NCI-H526 treated with DMSO at 0.1 percent for 48 hours (cell line): ENCODE data around the gene MARK3.

ENCODE experiments used
- DNase-seq: peaks from one replicate; lab custom pipeline; 2025; lab: John Stamatoyannopoulos, UW

MARK3 gene

DNA sequence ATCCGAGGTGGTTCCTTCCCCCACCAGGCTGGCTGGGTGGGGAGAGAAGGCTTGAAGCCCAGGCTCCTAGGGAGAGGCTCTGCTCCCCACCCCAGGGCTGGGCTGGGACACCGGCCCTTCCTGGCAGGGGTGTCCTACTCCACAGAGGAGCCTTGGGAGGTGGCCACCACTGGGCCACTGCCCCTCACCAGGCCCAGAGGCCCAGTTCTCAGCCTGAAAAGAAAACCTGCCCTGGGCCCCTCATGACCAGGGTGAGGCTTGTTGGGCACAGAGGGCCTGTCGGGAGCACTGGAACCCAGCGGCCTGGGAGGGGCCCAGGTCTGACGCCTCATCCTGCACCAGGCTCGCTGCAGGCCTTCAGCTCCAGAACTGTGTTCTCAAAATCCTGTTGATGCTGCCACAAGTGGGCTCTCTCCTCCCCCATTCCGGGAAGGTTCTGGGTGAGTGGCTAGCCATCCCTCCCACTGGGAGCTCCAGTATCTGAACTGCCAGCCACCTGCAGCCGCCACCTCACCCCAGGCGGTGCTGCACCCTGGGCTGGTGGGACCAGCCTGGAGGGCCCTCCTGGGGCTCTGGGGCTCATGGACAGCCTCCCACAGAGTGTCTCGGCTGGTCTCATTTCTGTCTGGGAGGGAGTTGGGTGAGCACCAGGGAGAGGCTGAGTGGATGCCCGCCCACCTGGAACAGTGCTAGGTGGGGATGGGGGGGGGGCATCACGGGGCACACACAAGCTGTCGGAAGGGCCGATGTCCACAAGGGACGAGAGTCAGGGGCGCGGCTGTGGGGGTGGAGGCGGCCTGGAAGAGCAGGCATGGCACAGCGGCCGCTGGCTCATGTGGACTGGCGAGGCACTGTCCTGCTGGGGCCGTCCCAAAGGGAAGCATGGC, 165.5 kb downstream of the MARK3 start:
- DNase-seq, result peak; percentile 41

- DNase-seq, result no peak
These were observed 166.1 kb downstream of the MARK3 start for GRCh38 chr14:103551338-103551762.

- DNase-seq, result no peak
These were observed 167.0 kb downstream of the MARK3 start for GRCh38 chr14:103552011-103552845.

GRCh38 chr14:103552846-103553210, 167.6 kb downstream of the MARK3 start:
- DNase-seq, result no peak
